GM15510 (cell line): ENCODE measurements around the gene RAD21L1.

Experiments used
- POLR2A ChIP-seq: IDR thresholded peaks from 3 replicates; pipeline ENCODE4 v1.6.1; 2011; ENCODE audit warnings: borderline replicate concordance; ENCODE audit not compliant: insufficient read length; ENCODE audit errors: extremely low read depth

Gene RAD21L1

DNA sequence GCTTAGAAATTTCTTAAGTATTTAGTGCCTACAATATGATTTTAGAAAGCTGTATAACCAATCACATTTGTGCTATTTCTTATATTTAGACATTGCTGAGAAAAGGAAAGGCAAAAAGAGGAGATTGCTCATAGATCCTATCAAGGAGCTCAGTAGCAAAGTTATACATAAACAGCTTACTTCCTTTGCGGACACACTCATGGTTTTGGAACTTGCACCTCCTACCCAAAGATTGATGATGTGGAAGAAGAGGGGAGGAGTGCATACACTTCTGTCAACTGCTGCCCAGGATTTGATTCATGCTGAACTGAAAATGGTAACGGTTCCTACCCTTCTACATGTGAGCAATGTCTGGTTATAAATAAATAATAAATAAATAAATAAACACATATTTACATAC is 16.7 kb downstream of the RAD21L1 start:
- no peak for TF ChIP-seq POLR2A

- no peak for TF ChIP-seq POLR2A
Measured at GRCh38 chr20:1245578-1245977, 19.7 kb downstream of the RAD21L1 start.

- no peak for TF ChIP-seq POLR2A
Measured at GRCh38 chr20:1247689-1248088, 21.8 kb downstream of the RAD21L1 start.

GRCh38 chr20:1252416-1252815 is 26.6 kb downstream of the RAD21L1 start:
- TF ChIP-seq POLR2A: no peak

DNA sequence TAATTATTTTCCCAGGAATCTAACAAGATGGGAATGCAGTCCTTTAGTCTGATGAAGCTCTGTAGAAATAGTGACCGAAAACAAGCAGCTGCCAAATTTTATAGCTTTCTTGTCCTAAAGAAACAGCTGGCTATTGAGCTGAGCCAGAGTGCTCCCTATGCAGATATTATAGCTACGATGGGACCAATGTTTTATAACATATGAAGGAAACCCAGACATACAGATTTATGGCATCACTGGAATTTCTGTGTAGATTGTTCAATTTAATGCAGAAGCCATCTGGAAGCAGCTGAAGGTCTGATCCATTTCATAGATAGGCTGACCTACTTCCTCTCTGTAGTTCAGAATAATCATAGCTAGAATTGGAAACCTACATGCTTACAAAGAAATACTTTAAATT is 28.4 kb downstream of the RAD21L1 start:
- TF ChIP-seq POLR2A: no peak

- no peak for TF ChIP-seq POLR2A
Measured at GRCh38 chr20:1255675-1256074, 29.8 kb downstream of the RAD21L1 start.

- no peak for TF ChIP-seq POLR2A
Measured at GRCh38 chr20:1263853-1264252, 38.0 kb downstream of the RAD21L1 start.

DNA sequence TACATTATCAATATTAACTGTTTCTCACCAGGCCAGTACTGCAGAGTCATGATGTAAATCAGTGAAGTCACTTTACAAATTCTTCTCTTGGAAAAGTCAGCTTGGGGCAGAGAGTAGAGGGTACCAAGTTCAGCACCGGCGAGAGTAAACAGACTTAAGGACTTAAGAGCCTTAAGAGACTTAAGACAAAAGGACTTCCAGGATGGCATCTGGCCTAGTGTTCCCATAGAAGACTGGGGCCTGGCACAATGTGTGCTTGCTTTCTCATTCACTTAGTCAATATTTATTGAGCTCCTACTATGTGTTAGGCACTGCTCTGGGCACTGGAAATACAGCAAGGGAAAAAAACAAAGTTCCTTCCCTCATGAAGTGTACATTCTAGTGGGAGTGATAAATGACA is 38.9 kb downstream of the RAD21L1 start:
- no peak for TF ChIP-seq POLR2A

DNA sequence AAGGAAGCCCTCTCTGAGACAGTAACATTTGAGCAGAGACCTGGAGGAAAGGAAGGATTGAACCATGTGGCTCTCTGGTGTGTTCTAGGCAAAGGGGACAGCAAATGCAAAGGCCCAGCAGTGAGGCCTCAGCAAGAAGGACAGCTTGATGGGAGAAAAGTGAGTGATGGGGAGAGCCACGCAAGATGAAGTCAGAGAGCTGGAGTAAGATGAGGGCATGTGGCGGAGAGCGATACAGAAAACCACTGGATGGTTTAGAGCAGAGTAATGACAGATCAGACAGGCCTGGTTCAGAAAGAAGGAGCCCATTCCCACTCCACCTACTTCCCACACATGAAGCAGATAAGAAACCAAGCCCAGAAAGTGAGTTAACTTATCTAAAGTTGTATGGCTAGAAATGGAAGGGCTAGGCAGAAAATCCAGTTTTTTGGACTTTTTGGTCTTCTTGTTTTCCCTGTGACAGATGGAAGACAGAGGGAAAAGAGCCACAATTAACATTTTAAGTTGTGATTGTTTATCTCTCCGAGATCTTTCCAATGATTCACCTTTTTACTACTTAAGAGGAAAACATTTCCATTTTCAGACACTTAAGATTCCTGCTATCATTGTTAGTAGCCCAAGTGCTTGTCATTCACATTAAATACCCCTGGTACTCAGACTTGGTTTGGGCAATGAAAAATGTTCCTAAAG is 39.5 kb downstream of the RAD21L1 start:
- TF ChIP-seq POLR2A: no peak

DNA sequence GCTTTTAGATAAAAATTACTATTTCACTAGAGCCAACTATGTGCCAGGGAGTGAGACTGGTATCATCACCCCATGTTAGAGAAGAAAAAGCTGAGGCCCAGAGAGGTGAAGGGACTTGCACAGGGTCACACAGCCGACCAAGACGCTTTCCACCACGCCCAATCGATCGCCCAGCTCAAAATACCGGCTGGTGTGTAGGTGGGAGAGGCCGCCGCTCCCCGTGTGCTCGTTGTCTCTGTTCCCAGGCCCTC is 40.0 kb downstream of the RAD21L1 start:
- TF ChIP-seq POLR2A: no peak

DNA sequence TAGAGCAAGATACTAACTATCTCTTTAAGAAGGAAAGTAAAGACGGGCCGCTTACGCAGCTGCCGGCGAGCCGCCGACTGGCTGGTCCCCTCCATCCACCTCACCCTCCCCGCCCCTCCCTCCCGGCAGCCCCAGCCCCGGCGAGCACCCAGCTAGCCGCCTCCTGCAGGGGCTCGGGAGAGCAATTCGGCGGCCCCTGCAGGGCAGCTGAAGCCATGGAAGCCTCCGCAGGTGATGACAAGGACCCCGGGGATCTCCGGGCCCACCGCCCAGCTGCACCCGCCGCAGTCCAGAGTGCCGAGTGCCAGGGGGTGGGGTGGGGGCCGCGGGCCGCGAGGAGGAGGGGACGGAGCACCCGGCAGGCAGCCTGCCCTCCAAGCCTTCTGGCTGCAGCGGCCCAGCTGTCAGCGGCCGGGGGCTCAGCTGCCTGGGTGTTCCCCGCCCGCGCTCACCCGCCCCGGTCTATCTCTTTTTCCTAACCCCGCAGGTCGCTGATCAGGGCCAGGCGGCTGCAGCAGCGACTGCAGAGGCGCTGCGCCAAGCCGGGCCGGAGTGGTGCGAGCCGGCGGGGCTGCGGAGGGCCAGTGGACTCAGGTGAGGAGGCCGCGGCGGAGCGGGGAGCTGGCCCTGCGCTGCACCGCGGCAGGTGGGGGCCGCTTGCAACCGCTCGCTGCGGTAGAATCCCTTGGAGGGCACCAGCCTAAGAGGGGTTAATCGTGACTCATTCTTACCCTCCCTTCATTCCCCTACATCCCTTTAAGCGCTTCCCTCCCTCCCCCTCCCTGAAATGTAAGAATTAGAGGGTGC is 40.5 kb downstream of the RAD21L1 start, which contains the start of gene SNPH:
SNPH (plus strand) TSS at position 128 of the 807 bp plus-strand sequence. CDS start 29,946 bp downstream, outside the sequence.
- no peak for TF ChIP-seq POLR2A

DNA sequence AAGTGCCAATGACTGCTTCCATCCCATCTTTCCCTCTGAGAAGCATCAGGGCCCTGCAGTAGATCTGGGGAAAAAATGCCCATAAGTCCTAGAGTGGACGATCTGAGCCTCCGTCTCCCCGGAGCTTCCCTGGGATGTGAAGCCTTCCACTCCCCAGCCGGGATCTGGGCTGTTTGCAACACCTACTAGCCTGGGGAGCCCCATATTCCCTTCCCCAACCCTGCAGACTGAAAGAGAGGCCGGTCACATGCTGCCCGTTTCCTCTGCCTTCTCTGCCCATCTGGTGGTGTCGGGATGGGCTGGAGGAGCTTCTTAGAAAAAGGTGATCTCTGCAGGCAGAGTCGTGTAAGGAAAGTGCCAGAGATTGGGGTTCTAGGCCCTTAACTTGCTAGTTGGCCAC is 41.3 kb downstream of the RAD21L1 start:
- no peak for TF ChIP-seq POLR2A

- no peak for TF ChIP-seq POLR2A
Measured at GRCh38 chr20:1267809-1268374, 42.0 kb downstream of the RAD21L1 start.

- no peak for TF ChIP-seq POLR2A
Measured at GRCh38 chr20:1269235-1269634, 43.4 kb downstream of the RAD21L1 start.

DNA sequence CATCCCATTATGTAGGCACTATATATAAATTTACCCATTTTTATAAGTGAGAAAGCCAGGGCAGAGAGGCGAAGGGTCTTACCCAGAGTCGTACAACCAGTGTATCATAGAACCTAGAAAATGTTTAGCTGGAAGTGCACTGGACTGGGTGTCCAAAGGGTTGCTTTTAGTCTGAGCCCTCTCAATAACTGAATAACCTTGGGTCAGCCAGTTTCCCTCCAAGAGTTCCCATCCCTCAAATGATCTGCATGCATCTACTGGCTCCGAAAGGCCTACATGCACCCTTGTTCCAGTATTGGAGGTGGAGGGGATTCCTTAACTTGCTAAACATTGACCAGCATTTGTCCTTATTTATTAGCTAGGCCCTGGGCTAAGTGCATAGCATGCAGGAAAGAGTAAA is 44.0 kb downstream of the RAD21L1 start:
- no peak for TF ChIP-seq POLR2A
